Progenitor cell of endocrine pancreas (in vitro differentiated cells): ENCODE data around the gene RGL2. TPM values are rescaled to one million over a fixed set of nuclear protein-coding genes. Genes with fewer than 3 reads are reported as not detected.

ENCODE experiments used
- DNase-seq: peaks from one replicate; pipeline ENCODE4 v3.0.0; 2021; ENCODE audit warnings: low spot score; ENCODE audit not compliant: unreplicated experiment
- H3K27ac Mint-ChIP-seq: 2 replicates; pipeline ENCODE4 v1.8.0; 2021; ENCODE audit warnings: mild to moderate bottlenecking, moderate library complexity, mixed read lengths
- H3K27me3 Mint-ChIP-seq: 2 replicates; pipeline ENCODE4 v1.8.0; 2021; ENCODE audit warnings: mixed read lengths
- H3K36me3 Mint-ChIP-seq: 2 replicates; pipeline ENCODE4 v1.8.0; 2022; ENCODE audit warnings: mixed read lengths; ENCODE audit not compliant: insufficient read depth
- H3K4me1 Mint-ChIP-seq: 2 replicates; pipeline ENCODE4 v1.8.0; 2021; ENCODE audit warnings: low read depth, mixed read lengths
- H3K4me3 Mint-ChIP-seq: 2 replicates; pipeline ENCODE4 v1.8.0; 2021; ENCODE audit warnings: low read depth, mild to moderate bottlenecking, moderate library complexity, mixed read lengths
- H3K9me3 Mint-ChIP-seq: 2 replicates; pipeline ENCODE4 v1.8.0; 2021; ENCODE audit warnings: low read depth, mixed read lengths
- total RNA-seq: library from RNA; stranded (reverse); gene quantifications from 2 replicates; pipeline ENCODE4 v1.2.1, GENCODE V29; 2021
- TF ChIP-seq, protein P1 (sequence below): fragments of 200-600 bp; sonication (generic); IDR thresholded peaks from one replicate; pipeline ENCODE4 v1.5.0; 2021; ENCODE audit warnings: antibody characterized with exemption, mild to moderate bottlenecking; ENCODE audit not compliant: unreplicated experiment

The RGL2 gene
- total RNA-seq, 1 donor from 2014 or later, result 196 TPM

DNA sequence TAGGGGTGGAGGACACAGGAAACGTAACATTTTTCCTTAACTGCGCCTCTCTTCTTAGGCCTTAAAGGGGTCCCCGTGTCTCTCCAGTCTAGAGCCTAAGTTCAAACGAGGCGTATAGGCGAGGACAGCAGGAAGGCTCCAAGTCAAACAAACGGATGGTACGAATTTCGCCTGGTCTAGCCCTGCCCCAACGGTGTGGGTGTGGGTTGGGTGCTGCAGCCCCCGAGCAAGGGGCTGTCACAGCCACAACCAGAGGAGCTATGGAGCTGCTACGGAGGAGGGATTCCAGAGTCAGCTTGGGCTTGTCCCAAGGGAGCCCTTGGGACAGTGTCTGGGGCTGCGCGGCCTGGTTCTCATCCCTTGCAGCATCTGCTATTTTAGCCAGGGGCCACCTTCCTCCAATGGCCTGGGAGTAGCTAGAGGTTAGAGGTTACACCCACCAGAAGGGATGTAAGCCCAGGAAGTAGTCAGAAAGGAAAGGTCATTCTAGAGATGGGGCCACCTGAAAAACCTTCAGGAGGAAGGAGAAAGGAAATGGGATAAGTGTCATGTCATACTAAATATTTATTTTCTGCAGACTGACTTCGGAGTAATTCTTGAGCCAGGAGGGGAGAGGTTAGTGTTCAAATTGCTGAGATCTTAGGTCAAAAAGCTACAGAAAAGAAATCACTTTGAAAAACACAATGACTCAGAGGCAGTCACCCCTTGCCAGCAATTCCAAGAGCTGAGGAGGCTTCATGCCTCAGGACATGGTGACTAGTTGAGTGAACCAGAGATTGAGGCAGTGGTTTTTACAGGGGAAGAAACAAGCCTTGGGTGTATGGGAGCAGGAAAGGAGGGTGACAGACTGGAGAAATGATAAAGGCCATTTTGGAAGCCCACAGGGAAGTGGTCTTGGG lies 48.8 kb downstream of the RGL2 start:
- peak overlapping the region; percentile 73 for H3K4me3 Mint-ChIP-seq
- H3K36me3 Mint-ChIP-seq, result peaks cover 14% of the 10 kb centered on the region
- peak overlapping the region; percentile 49 for H3K27ac Mint-ChIP-seq
- DNase-seq, result no peak
- peaks cover 15% of the 10 kb centered on the region for H3K27me3 Mint-ChIP-seq
- TF ChIP-seq, protein P1, sequence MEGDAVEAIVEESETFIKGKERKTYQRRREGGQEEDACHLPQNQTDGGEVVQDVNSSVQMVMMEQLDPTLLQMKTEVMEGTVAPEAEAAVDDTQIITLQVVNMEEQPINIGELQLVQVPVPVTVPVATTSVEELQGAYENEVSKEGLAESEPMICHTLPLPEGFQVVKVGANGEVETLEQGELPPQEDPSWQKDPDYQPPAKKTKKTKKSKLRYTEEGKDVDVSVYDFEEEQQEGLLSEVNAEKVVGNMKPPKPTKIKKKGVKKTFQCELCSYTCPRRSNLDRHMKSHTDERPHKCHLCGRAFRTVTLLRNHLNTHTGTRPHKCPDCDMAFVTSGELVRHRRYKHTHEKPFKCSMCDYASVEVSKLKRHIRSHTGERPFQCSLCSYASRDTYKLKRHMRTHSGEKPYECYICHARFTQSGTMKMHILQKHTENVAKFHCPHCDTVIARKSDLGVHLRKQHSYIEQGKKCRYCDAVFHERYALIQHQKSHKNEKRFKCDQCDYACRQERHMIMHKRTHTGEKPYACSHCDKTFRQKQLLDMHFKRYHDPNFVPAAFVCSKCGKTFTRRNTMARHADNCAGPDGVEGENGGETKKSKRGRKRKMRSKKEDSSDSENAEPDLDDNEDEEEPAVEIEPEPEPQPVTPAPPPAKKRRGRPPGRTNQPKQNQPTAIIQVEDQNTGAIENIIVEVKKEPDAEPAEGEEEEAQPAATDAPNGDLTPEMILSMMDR, result no peak
- H3K4me1 Mint-ChIP-seq, result peaks cover 18% of the 10 kb centered on the region
- no peaks in the 10 kb centered on the region for H3K9me3 Mint-ChIP-seq

DNA sequence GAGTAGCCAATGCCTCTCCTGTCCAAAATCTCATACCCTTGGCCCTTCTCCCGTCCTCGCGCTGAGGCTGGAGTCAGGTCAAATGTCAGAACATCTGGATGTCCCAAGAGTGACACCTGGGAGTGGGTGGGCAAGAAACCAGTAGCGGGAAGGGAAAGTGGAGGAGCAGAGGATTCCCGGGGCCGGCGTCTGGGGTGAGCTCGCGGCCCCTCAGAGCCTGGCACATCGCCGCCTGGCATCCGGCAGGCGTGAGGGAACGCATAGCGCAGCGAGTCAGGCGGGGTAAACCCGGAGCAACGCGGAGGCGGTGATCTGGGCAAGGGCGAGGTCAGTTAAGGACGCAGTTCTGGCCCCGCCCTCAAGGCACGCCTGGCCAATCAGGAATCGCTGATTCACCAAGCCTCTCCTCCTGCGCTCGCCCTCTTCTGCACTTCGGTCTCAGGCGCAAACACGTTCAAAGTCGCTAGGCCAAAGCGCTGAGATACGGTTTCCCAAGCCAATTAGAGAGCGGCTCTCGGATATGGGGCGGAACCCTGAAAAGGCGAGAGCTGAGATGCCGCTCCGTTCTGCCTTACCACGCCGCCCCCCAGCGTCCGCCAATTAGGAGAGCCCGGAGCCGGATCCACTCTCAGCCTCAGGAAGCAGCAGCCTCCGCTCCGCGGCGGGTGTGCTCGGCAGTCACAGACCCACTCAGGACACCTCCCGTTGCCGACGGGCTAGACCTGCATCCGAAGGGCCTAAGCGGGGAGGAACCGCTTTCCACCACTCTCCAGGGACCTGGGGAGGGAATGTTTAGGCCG lies 49.6 kb downstream of the RGL2 start:
- Mint-ChIP-seq H3K9me3 (no peaks in the 10 kb centered on the region), H3K27me3 (peaks cover 15% of the 10 kb centered on the region), H3K4me3 (peak overlapping the region; percentile 73), H3K36me3 (peaks cover 14% of the 10 kb centered on the region), H3K27ac (peak overlapping the region; percentile 78), H3K4me1 (peaks cover 18% of the 10 kb centered on the region)
- TF ChIP-seq, protein P1, result no peak
- DNase-seq, result peak; percentile 83

DNA sequence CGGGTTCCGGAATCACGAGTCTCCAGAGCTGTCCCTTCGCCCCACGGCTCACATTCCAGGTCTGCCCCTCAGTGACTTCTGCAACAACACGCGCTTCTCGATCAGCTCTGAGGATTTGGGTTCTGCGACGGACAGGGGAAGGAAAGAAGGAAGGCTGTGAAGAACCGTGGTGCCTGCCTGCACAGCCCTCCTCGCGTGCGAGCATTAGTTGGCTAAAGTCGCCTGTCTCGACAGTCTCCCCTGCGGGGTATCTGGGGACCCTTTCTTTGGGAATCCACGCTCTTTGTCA lies 50.2 kb downstream of the RGL2 start:
- Mint-ChIP-seq H3K36me3 (peaks cover 14% of the 10 kb centered on the region), H3K27me3 (peaks cover 18% of the 10 kb centered on the region), H3K4me1 (peaks cover 18% of the 10 kb centered on the region), H3K27ac (peak overlapping the region; percentile 49), H3K4me3 (peak overlapping the region; percentile 73), H3K9me3 (no peaks in the 10 kb centered on the region)
- DNase-seq, result no peak
- TF ChIP-seq, protein P1, result peak; percentile 1

DNA sequence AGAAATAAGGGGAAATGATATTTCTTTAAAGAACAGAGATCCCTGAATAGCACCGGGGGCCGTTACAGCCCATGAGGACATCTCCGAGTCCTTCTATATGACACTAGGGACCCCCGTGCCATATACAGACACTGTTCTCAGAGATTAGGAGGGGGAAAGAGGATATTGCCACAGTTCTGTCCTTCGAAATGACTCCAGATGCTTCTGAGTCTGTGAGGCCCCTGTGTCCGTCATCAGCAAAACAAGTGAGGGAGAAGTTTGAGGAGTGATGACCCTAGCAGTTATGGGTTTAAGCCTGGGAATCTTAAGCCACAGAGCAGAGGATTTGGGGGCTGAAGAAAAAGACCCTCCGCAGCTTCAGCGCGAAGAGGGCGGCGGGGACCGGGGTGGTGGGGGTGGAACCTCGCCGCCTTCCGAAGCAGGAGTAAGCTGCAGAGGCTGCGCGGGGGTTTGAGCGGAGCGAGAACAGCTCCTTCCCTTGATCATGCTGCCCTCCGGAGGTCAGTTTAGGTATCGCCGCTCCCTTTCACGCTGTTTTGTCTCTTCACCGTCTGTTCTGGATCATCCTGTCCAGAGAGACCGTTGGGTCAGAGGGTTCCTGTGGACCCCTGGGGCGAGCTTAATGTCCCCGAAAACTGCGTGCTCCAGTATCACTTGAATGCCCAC lies 50.6 kb downstream of the RGL2 start:
- peak overlapping the region; percentile 73 for H3K4me3 Mint-ChIP-seq
- H3K27ac Mint-ChIP-seq, result peak overlapping the region; percentile 49
- peaks cover 14% of the 10 kb centered on the region for H3K36me3 Mint-ChIP-seq
- H3K27me3 Mint-ChIP-seq, result peaks cover 22% of the 10 kb centered on the region
- peaks cover 18% of the 10 kb centered on the region for H3K4me1 Mint-ChIP-seq
- DNase-seq, result peak; percentile 87
- TF ChIP-seq, protein P1, result peak; percentile 93
- no peaks in the 10 kb centered on the region for H3K9me3 Mint-ChIP-seq

DNA sequence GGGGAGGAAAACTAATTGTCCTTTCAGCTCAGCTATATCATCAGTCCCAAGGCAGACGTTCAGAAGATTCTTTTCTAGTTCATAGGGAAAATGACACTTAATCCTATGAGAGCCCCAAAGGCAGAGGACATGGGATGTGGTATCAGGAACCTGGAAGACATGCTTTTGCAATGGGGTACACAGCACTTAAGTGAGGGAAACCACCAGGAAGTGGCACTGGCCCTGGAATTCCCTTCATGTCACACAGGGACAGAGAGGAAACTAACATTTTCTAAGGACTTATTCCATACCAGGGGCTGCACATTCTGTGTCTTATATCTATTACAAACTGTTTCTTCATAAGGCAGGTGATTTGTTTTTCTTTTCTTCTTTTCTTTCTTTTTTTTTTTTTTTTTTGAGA lies 55.3 kb downstream of the RGL2 start:
- no peak overlapping the region for H3K4me3 Mint-ChIP-seq
- no peaks in the 10 kb centered on the region for H3K9me3 Mint-ChIP-seq
- H3K36me3 Mint-ChIP-seq, result no peaks in the 10 kb centered on the region
- TF ChIP-seq, protein P1, result no peak
- peaks cover 49% of the 10 kb centered on the region for H3K27me3 Mint-ChIP-seq
- H3K27ac Mint-ChIP-seq, result no peak overlapping the region
- H3K4me1 Mint-ChIP-seq, result peaks cover 4% of the 10 kb centered on the region
- no peak for DNase-seq
